H9 (cell line): ENCODE measurements around the gene PNO1. TPM values are rescaled to one million over a fixed set of nuclear protein-coding genes. Genes with fewer than 3 reads are reported as not detected.

ENCODE experiments used
- DNase-seq: peaks from one replicate; pipeline ENCODE4 v3.0.0-alpha.2; 2017
- H2AFZ ChIP-seq: one replicate; pipeline ENCODE4 v1.6.1; 2013; ENCODE audit warnings: mild to moderate bottlenecking, low read length, control low read depth, moderate library complexity
- H2AK5ac ChIP-seq: 2 replicates; pipeline ENCODE4 v1.6.1; 2013; ENCODE audit warnings: low read length, control low read depth, mixed read lengths; ENCODE audit not compliant: insufficient read length
- H2BK120ac ChIP-seq: one replicate; pipeline ENCODE4 v1.6.1; 2013; ENCODE audit warnings: low read depth, mild to moderate bottlenecking, low read length, control low read depth, inconsistent platforms; ENCODE audit not compliant: poor library complexity, severe bottlenecking
- H2BK12ac ChIP-seq: 2 replicates; pipeline ENCODE4 v1.6.1; 2013; ENCODE audit warnings: low read length, control low read depth, mixed read lengths, low read depth; ENCODE audit not compliant: insufficient read length
- H2BK15ac ChIP-seq: 2 replicates; pipeline ENCODE4 v1.6.1; 2013; ENCODE audit warnings: low read depth, low read length, control low read depth
- H2BK20ac ChIP-seq: one replicate; pipeline ENCODE4 v1.6.1; 2013; ENCODE audit warnings: low read depth, mild to moderate bottlenecking, low read length, control low read depth, inconsistent platforms; ENCODE audit not compliant: poor library complexity, severe bottlenecking
- H2BK5ac ChIP-seq: 2 replicates; pipeline ENCODE4 v1.6.1; 2013; ENCODE audit warnings: low read length, control low read depth, mixed read lengths; ENCODE audit not compliant: insufficient read length
- H3K14ac ChIP-seq: 2 replicates; pipeline ENCODE4 v1.6.1; 2013; ENCODE audit warnings: low read length, control low read depth; ENCODE audit not compliant: insufficient read depth
- H3K18ac ChIP-seq: 2 replicates; pipeline ENCODE4 v1.6.1; 2013; ENCODE audit warnings: low read depth, mild to moderate bottlenecking, mixed read lengths, low read length, control low read depth; ENCODE audit not compliant: insufficient read length
- H3K23ac ChIP-seq: 2 replicates; pipeline ENCODE4 v1.6.1; 2013; ENCODE audit warnings: low read length, control low read depth, mixed read lengths, low read depth; ENCODE audit not compliant: insufficient read length
- H3K23me2 ChIP-seq: 2 replicates; pipeline ENCODE4 v1.6.1; 2013; ENCODE audit warnings: low read depth, mild to moderate bottlenecking, mixed read lengths, low read length, control low read depth; ENCODE audit not compliant: insufficient read length, poor library complexity, severe bottlenecking
- H3K27ac ChIP-seq: 2 replicates; pipeline ENCODE4 v1.5.1; 2013; ENCODE audit warnings: low read length, control low read depth, mixed read lengths, low read depth; ENCODE audit not compliant: insufficient read length
- H3K27me3 ChIP-seq: 2 replicates; pipeline ENCODE4 v1.6.1; 2013; ENCODE audit warnings: low read length, control low read depth, inconsistent platforms; ENCODE audit not compliant: insufficient read depth
- H3K4ac ChIP-seq: 2 replicates; pipeline ENCODE4 v1.6.1; 2013; ENCODE audit warnings: low read depth, mild to moderate bottlenecking, control low read depth, inconsistent platforms, low read length, moderate library complexity
- H3K4me1 ChIP-seq: 2 replicates; pipeline ENCODE4 v1.6.1; 2013; ENCODE audit warnings: low read length, control low read depth, inconsistent platforms; ENCODE audit not compliant: insufficient read depth
- H3K4me2 ChIP-seq: 2 replicates; pipeline ENCODE4 v1.6.1; 2013; ENCODE audit warnings: low read length, control low read depth, mixed read lengths; ENCODE audit not compliant: insufficient read length, insufficient read depth
- H3K56ac ChIP-seq: 2 replicates; pipeline ENCODE4 v1.6.1; 2013; ENCODE audit warnings: low read depth, mild to moderate bottlenecking, mixed read lengths, low read length, control low read depth; ENCODE audit not compliant: insufficient read length
- H3K79me1 ChIP-seq: 2 replicates; pipeline ENCODE4 v1.6.1; 2013; ENCODE audit warnings: low read depth, mild to moderate bottlenecking, moderate library complexity, low read length, control low read depth, inconsistent platforms; ENCODE audit not compliant: insufficient read depth, poor library complexity, severe bottlenecking
- H3K79me2 ChIP-seq: 2 replicates; pipeline ENCODE4 v1.6.1; 2013; ENCODE audit warnings: low read length, control low read depth, inconsistent platforms; ENCODE audit not compliant: insufficient read depth
- H3K9ac ChIP-seq: 2 replicates; pipeline ENCODE4 v1.6.1; 2013; ENCODE audit warnings: low read length, control low read depth, mixed read lengths; ENCODE audit not compliant: insufficient read length; ENCODE audit errors: extremely low read depth
- H3K9me3 ChIP-seq: one replicate; pipeline ENCODE4 v1.6.1; 2013; ENCODE audit warnings: low read depth, low read length, inconsistent platforms; ENCODE audit not compliant: control insufficient read depth
- H3T11ph ChIP-seq: one replicate; pipeline ENCODE4 v1.6.1; 2013; ENCODE audit warnings: mild to moderate bottlenecking, low read length, control low read depth, inconsistent platforms
- H4K20me1 ChIP-seq: one replicate; pipeline ENCODE4 v1.6.1; 2013; ENCODE audit not compliant: control insufficient read depth, insufficient read length, insufficient read depth
- H4K5ac ChIP-seq: 2 replicates; pipeline ENCODE4 v1.6.1; 2013; ENCODE audit warnings: low read depth, mild to moderate bottlenecking, mixed read lengths, low read length, control low read depth; ENCODE audit not compliant: insufficient read length
- H4K8ac ChIP-seq: replicated peaks from 2 replicates; pipeline ENCODE4 v1.6.1; 2013; ENCODE audit warnings: low read length, control low read depth, mixed read lengths, low read depth; ENCODE audit not compliant: insufficient read length
- H4K91ac ChIP-seq: 2 replicates; pipeline ENCODE4 v1.6.1; 2013; ENCODE audit warnings: low read depth, mild to moderate bottlenecking, moderate library complexity, mixed read lengths, low read length, control low read depth; ENCODE audit not compliant: insufficient read length
- H3K27ac Mint-ChIP-seq, 3 experiments: 2 replicates in 2 of 3; 3 replicates in 1 of 3; pipeline ENCODE4 v1.8.0; 2020 to 2021; ENCODE audit warnings: mixed read lengths in 3 of 3, mild to moderate bottlenecking in 1 of 3, moderate library complexity in 1 of 3
- H3K27me3 Mint-ChIP-seq: 2 replicates; pipeline ENCODE4 v1.8.0; 2021; ENCODE audit warnings: low read depth, mild to moderate bottlenecking, moderate library complexity, mixed read lengths
- H3K36me3 Mint-ChIP-seq, 3 experiments: 2 replicates in 2 of 3; 3 replicates in 1 of 3; pipeline ENCODE4 v1.8.0; 2020 to 2021; ENCODE audit warnings: low read depth in 3 of 3, mixed read lengths in 3 of 3; ENCODE audit not compliant: insufficient read depth in 1 of 3
- H3K4me1 Mint-ChIP-seq, 2 experiments: 2 replicates each; pipeline ENCODE4 v1.8.0; 2020; ENCODE audit warnings: mixed read lengths in 2 of 2
- H3K4me3 Mint-ChIP-seq, 2 experiments: 2 replicates in 1 of 2; 3 replicates in 1 of 2; pipeline ENCODE4 v1.8.0; 2020 to 2021; ENCODE audit warnings: mild to moderate bottlenecking in 2 of 2, mixed read lengths in 2 of 2, moderate library complexity in 1 of 2
- H3K9me3 Mint-ChIP-seq, 2 experiments: 2 replicates in 1 of 2; 3 replicates in 1 of 2; pipeline ENCODE4 v1.8.0; 2020; ENCODE audit warnings: mild to moderate bottlenecking in 2 of 2, mixed read lengths in 2 of 2, moderate library complexity in 1 of 2
- WGBS: extraction: QIAGEN DNeasy Blood & Tissue Kit; methylation state at CpG from one replicate; pipeline ENCODE4 v1.1.7; 2013; ENCODE audit warnings: missing lambda C conversion rate, low lambda C conversion rate, mixed read lengths; ENCODE audit not compliant: insufficient read length; ENCODE audit errors: extremely low coverage; 5-methylcytosine and 5-hydroxymethylcytosine counted together
- total RNA-seq: library from RNA; stranded (reverse); gene quantifications from 2 replicates; pipeline ENCODE4 v1.2.1, GENCODE V29; 2021
- TF ChIP-seq, protein P1 (sequence below): fragments of 200-600 bp; sonication (generic); conservative IDR thresholded peaks from 3 replicates; pipeline ENCODE4 v1.8.0; 2021; ENCODE audit warnings: antibody characterized with exemption, mild to moderate bottlenecking

PNO1 gene
- total RNA-seq, 1 experiment from 2014 or later, result 46.5 TPM

DNA sequence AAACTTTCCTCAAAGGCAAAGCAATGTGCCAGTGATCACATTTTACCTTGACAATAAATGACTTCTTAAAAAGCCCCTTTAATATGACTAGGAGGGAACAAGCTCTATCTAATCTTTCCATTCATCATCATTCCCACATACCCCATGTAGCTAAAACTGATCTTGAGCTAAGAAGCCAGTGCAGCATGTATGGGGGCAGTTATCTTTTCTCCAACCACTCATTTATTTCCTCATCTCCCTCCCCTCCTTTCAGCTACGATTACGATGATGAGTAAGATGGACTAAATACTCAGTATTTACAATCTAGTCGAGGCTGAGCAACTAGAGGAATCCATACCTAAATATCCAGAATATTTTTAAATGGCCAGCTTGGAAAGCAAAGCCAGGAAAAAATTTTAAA, 35.5 kb downstream of the PNO1 start:
- Histone ChIP-seq H4K91ac (no peak overlapping the region), H2BK20ac (no peak overlapping the region), H3K23me2 (no peaks in the 10 kb centered on the region), H4K8ac (no peak overlapping the region), H3K9me3 (no peaks in the 10 kb centered on the region), H3K27ac (no peak overlapping the region), H2BK120ac (no peak overlapping the region), H2BK5ac (no peak overlapping the region), H3K4me2 (no peak overlapping the region), H3K18ac (no peak overlapping the region), H3K9ac (no peak overlapping the region), H4K20me1 (no peaks in the 10 kb centered on the region), H4K5ac (no peak overlapping the region), H3T11ph (no peak overlapping the region), H2BK12ac (no peak overlapping the region), H2AFZ (no peak overlapping the region), H2AK5ac (no peak overlapping the region), H2BK15ac (no peak overlapping the region), H3K79me2 (peaks cover 9% of the 10 kb centered on the region; the same call in 1 of the 2 replicates), H3K4me1 (no peaks in the 10 kb centered on the region), H3K79me1 (peaks cover 2% of the 10 kb centered on the region), H3K56ac (no peak overlapping the region), H3K27me3 (no peaks in the 10 kb centered on the region), H3K4ac (no peak overlapping the region), H3K14ac (no peak overlapping the region), H3K23ac (no peak overlapping the region)
- H3K27me3 Mint-ChIP-seq, result no peaks in the 10 kb centered on the region
- H3K4me1 Mint-ChIP-seq, result peaks cover 6 to 9% of the 10 kb centered on the region in 2 experiments; a peak in 3 of 4 replicates
- WGBS, result no CpG with 5 or more reads among the region's 3 CpGs
- H3K36me3 Mint-ChIP-seq, result no peaks in the 10 kb centered on the region; a peak in 1 of 7 replicates
- TF ChIP-seq, protein P1, sequence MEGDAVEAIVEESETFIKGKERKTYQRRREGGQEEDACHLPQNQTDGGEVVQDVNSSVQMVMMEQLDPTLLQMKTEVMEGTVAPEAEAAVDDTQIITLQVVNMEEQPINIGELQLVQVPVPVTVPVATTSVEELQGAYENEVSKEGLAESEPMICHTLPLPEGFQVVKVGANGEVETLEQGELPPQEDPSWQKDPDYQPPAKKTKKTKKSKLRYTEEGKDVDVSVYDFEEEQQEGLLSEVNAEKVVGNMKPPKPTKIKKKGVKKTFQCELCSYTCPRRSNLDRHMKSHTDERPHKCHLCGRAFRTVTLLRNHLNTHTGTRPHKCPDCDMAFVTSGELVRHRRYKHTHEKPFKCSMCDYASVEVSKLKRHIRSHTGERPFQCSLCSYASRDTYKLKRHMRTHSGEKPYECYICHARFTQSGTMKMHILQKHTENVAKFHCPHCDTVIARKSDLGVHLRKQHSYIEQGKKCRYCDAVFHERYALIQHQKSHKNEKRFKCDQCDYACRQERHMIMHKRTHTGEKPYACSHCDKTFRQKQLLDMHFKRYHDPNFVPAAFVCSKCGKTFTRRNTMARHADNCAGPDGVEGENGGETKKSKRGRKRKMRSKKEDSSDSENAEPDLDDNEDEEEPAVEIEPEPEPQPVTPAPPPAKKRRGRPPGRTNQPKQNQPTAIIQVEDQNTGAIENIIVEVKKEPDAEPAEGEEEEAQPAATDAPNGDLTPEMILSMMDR, result no peak
- no peak overlapping the region for H3K4me3 Mint-ChIP-seq
- H3K9me3 Mint-ChIP-seq, result no peaks in the 10 kb centered on the region
- H3K27ac Mint-ChIP-seq, result no peak overlapping the region; a peak in 1 of 7 replicates
- DNase-seq, result no peak
